GM19463 (cell line): ENCODE results near the gene BRPF1.
"Not testable (repeated sequence)": the region's sequence is repeated elsewhere in the genome, so short reads cannot be mapped to it uniquely, and the experiment has no call there.

Source experiments
- ATAC-seq: cut with Tn5 transposase; IDR thresholded peaks from one replicate; pipeline ENCODE4 v1.9.1; 2021; ENCODE audit warnings: mild to moderate bottlenecking, moderate library complexity; ENCODE audit not compliant: unreplicated experiment

BRPF1 gene

DNA sequence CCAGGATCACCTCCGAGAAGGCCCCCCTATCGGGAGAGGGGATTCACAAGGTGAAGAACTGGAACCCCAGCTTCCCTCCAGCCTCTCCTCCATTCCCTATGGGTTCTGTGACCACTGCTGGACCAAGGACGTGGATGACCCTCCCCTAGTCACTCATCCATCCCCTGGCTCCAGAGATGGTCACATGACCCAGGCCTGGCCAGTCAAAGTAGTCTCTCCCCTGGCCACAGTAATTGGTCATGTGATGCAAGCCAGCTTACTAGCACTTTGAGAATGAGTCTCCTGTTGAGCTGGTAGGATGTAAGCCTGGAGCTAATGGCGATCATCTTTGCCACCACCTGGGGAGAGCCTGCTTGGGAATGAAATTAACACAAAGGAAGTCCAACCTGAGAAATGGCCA lies 34.3 kb downstream of the BRPF1 start:
- ATAC-seq = no peak

DNA sequence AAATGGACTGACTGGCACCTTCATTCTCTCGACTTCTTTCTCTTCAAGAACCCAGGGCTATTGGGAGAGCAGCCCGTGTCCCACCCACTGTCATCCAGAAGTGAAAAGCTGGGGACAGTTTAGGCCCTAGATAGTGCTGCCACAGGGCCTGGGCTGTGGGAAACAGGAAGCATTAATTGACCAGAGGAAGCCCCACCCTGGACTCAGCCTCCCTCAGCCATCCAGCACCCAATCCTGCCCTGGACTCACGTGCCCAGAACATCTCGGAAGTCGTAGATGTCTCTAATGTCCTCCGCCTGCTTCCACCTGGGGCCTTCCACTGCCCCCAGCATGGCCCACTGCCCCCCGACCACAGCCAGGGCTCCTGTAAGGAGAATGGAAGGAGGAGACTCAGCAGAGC lies 35.9 kb downstream of the BRPF1 start:
- no peak for ATAC-seq

DNA sequence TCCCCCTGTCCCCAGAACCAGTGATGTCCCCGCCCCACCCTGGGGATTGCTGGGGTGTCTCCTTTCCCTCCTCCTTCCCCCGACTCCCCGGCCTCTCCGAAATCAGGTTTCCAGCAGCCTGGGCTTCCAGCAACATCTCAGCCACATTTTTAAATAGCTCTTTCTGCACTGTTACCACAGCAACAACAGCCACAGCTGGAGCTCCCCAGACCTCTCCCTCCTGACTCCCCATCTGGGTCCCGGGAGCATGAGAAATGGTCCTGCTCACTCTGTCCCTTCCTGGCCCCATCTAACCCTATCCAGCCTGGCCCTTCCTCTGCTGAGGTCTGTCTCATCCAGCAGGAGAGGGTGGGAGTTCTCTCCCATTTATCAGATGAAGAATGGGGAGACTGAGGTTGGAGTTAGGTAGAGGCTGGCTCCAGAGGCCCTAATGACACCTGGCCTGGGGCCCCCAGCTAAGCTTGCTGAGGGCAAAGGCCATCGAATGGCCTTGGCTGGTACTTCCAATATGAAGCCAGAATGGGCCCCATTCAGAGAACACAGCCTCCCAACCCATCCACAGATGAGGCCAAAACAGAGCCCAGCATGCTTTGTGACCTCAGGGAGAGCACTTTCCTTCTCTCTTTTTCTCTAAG lies 36.7 kb downstream of the BRPF1 start:
- no peak for ATAC-seq

DNA sequence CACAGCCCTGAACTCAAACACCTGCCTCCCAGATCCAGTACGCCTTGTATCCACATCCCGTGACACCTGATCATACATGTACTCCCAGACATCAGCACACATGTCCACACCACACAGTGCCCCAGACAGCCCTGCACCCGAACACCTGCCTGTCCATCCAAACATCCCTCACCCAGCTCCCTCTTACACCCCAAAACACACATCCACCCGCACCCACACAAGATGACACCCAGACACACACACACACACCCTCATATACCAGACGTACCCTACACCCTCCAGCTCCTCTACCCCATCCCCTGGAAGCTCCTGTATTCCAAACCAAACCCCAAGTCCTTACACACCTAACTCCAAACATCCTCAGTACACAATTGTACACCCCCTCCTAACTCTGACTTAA lies 37.5 kb downstream of the BRPF1 start:
- ATAC-seq = no peak

DNA sequence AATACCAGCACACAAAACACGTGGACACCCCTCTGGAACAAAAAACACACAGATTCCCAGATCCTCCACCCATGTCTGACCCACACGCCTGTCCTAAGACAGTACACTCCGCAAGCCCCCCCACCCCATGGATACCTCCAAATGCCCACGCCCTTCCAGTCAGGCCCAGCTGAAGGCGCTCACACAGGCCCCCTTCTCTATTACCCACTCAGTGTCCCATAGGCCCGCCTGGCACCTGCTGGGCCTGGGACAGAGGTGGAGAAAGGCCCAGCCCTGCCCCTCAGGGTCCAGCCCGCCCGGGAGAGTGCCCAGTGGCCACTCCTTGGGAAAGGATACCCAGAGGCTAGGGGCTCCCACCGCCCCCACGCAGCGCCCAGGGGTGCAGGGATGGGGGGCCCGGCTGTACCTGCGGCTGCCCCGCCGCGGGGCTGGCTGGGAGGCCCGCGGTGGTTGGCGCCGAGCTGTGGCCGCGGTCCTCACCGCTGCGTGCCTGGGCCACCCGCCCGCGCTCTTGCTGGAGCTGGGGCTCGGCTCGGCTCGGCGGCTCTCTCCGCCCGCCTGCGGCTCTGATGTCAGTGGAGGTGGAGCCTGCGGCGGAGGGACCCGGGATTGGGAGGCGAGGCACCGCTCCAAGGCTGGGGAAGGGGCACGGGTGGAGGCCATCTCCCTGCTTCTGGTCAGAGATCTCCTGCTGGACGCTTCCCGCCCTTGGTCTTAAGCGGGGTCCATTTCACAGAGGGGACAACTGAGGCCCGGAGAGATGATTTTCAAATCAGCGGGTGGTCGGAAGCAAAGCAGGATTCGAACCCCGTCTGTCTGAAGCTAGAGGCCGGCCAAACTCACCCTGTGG lies 38.1 kb downstream of the BRPF1 start, which contains the start of gene CAMK1:
Gene CAMK1 (minus strand): TSS at position 522 of the 850 bp plus-strand sequence. CDS start 2,198 bp downstream, outside the sequence.
- peak; percentile 63 for ATAC-seq

DNA sequence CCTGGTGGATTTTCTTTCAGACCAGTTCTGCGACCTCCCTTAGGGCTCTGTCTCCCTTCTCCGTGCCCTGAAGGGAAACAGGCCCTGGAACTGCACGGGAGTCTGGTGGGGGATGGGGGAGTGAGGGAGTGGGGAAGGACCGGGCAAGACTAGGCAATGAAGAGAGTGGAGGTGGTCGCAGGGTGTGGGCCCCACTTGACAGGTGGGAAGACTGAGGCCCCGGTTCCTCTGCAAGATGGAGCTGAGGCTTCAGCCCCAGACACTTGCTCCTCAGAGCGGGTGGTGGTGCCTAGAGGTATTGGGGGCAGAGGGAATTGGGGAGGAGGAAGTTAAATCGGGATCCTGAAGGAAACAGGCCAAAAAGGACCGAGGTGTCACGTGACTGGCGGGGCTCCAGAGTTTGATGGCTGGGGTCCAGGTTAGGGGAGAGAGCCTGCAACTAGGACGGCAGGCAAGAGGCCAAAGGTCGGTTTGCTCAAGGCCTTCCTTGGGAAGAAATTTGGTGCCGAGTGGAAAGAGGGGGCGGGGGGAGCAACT lies 38.8 kb downstream of the BRPF1 start:
- ATAC-seq = no peak

DNA sequence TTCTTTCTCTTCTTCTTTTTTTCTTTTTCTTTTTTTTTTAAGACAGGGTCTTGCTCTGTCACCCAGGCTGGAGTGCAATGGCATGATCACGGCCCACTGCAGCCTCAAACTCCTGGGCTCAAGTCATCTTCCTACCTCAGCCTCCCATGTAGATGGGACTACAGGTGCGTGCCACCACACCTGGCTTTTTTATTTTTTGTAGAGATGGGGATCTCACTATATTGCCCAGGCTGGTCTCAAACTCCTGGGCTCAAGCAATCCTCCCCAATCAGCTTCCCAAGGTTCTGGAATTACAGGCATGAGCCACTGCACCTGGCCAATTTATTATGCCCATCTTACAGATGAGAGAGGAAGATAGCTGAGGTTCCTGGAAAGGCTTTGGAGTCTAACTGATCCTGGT lies 39.5 kb downstream of the BRPF1 start:
- ATAC-seq = not testable (repeated sequence)

DNA sequence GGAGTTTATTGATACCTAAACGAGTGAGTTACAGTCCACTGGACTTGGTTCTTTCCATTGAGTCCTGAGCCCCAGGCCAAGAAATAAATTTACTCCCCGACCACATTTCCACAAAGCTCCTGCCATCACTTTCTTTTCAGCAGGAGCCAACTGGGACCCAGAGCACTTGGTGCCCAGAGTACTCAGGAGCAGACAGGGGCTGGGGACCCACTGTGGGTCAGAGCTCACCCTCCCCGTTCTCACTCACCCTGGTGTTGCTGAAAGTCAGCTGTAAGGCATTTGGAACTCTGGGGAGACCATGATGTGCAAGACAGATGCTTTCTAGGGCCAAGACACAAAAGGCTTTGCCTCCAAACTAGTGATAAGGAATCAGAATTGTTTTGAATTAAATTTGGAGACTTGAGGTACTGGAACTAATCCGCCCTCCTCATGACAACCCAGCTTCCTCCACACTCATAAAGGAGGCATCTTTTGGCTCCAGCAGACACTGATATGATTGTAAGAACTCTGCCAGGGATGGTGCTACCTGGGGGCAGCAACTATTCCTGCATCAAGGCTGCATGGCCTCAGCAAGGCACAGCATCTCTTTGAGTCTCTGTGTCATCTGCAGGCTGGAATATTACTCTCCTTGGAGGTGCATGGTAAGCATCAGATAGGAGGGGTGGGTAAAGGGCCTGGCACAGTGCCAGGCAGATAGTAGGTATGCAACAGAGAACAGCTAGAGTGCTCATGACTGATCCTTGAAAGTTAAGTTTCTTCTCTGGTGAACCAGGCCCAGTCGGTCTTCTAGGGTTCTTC lies 45.6 kb downstream of the BRPF1 start:
- no peak for ATAC-seq

DNA sequence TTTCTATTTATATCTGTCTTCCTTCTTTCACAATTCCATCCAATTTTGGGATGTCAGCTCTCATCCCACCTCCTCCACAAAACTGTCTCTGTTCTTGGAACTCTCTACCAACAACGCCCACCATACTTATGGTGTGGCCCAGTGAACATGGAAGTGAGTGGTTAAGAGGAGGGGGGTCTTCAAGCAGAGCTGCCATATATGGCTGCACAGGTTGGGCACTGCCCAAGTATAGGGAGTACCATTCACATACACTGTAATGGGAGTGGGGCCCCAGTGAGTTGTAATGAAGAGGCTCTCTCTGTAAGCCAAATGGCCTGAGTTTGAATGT lies 46.1 kb downstream of the BRPF1 start:
- no peak for ATAC-seq

DNA sequence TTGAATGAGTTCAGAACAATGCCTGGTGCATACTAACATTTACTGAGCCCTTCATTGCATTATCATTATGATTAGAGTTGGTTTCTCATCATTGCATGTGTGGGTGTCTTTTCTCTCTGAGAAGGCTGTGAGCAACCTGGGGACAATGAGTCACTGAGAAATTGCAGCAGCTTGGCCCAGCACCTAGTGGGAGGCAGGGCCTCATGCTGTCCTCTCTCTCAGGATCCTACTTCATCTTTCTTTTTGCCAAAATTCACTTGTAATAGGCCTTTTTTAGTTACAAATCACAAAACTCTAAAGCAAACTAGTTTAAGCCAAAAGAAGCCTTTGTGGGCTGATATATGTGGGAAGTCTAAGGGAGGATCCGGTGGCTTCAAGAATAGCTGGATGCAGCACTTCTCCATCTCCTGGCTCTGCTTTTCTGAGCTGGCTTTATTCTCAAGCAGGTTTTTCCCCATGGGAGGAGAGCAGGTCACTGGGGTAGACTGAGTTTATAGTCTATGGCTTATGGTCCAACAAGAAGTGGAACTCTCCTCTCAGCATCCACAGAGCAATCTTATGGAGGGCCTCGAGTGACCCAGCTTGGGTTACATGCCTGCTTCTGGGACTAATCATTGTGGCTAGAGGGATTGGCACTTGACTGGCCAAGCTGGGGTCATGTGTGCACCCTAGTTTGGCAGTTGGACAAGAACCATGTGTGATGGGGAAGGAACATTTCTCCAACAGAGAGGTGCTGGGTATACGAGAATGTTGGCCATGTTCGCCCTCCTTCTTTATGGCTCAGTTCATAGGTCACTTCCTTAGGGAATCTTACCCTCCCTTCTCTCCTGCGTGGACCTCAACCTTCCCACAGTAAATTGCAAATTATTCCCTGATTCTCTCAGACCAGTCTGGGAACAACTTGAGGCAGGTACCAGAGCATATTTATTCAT lies 46.9 kb downstream of the BRPF1 start:
- no peak for ATAC-seq

DNA sequence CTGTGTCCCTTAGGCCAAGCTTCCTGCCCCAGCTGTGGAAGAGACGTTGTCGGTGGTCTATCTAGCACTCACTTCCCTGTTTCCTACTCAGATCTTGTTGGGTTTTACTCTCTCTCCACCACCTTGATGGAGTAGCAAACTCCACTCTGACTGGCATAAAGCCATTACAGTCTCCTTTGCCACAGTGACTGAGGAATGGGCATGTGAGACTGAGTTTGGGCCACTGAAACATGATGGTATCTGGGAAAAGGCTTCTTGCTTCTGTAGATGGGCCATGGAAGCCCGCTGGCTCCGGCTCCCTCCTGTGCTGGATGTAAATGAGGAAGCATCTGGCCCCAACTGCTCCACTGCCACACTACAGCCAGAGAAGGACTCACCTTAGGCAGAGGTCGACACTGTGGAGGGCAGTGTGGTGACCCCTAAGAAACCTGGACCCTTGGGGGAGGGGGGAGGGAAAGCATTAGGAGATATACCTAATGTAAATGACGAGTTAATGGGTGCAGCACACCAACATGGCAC lies 47.6 kb downstream of the BRPF1 start:
- no peak for ATAC-seq

DNA sequence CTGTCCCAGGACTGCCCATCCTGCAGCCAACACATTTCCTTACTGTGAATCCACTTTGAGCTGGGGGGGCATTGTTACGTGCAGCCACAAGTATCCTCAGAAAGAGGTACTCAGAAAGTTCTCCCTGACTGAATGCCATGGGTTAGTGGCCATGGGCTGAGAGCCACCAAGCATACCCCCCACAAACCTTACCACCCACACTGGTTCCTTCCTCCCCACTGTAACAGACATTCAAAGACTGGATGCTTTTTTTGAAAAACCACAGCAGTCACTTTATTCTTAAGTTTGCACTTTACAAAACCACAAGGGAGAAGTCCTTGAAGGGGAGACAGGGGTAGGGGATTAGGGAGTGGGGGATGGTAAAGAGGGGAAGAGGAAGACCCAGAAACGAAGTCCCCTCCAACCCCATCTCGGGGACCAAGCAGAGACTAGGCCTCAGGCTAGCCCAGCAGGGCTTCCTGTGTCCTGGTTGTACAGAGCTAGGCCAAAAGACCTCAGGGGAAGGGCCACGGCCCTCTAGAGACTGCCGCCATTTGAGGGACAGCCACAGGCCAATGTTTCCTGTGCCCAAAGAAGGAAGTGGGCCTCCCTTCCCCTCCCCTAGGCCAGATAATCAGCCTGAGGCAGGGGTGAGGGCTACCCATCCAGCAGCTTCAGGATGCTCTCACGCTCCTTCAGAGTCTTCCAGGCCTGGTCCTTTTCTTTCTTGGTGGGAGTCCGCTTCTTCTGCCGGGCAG lies 48.4 kb downstream of the BRPF1 start:
- ATAC-seq = peak; percentile 61

DNA sequence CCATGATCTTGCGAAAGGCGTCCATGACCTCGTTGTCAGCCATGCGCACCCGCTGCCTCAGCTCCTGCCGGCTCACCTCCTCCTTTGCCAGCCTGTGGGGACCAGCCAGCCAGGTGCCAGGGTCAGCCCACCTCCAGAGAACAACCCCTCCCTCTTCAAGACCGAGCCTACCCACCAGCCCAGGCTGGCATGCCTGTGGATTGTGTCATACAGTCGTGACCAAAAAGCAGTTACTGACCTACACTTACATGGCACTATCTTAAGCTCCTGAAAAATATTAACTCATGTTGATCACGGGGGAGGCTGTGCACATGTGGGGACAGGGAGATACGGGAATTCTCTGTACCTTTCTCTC lies 48.9 kb downstream of the BRPF1 start:
- ATAC-seq = no peak

DNA sequence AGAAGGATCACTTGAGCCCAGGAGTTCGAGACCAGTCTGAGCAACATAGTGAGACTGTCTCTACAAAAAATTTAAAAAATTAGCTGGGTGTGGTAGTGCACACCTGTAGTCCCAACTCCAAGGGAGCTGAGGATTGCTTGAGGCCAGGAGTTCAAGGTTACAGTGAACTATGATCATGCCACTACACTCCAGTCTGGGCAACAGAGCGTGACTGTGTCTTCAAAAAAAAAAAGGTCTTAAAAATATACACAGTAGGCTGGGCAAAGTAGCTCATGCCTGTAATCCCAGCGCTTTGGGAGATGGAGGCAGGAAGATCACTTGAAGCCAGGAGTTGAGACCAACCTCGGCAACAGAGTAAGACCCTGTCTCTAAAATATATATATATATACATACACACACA lies 49.4 kb downstream of the BRPF1 start:
- no peak for ATAC-seq

DNA sequence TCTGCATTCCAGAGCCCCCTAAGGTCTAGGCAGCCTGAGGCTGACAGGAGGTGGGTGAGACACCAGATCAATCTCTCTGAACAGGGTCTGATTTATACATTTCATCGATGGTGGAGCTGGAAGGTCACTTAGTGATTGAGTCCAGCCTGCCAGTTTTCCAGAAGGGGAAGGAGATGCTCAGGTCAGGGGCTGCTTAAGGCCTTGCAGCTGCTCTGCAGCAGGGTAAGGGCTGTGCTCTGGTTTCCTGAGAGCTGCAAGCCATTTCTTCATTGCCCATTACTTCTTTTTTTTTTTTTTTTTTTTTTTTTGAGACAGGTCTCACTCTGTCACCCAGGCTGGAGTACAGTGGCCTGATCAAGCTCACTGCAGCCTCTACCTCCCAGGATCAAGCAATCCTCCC lies 50.0 kb downstream of the BRPF1 start:
- ATAC-seq = no peak

DNA sequence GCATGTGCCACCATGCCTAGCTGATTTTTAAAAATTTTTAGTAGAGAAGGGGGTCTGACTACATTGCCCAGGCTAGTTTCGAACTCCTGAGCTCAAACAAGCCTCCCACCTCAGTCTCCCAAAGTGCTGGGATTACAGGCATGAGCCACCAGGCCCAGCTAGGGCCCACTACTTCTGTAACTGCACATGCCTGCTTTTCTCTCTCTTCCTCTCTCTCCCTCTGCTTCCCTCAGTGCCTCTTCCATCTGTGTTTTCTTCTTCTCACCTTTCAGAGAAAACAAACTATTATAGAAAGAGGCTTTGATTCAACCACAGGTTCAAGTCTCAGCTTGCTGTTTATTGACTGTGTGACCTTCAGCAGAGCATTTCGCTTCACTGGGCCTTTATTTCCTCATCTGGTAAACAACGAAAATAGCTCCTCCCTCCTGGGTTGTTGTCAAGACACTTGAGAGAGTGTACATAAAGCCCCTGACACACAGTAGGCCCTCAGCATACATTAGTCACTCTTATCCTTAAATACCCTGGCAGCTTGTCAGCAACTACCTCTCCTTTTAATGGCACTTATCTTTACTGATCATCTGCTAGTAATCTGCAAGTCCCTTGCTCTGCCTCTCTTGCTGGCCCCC lies 50.6 kb downstream of the BRPF1 start:
- ATAC-seq = no peak

DNA sequence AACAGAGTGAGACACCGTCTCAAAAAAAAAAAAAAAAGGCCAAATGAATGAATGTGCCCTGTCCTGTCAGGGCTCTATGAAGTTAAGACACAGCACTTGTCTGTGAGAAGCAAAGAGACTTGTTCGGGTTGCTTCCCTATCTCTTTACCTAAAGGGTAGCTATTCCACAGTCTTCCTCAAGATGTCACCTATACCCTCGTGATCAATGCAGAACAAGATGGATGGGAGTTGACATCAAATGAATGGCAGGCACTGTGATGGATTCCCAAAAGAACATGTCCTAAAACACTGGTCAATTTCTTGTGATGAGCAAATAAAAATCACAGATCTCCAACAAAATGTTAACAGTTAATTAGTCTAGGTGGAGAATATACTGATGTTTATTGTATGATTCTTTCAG lies 51.2 kb downstream of the BRPF1 start:
- no peak for ATAC-seq

DNA sequence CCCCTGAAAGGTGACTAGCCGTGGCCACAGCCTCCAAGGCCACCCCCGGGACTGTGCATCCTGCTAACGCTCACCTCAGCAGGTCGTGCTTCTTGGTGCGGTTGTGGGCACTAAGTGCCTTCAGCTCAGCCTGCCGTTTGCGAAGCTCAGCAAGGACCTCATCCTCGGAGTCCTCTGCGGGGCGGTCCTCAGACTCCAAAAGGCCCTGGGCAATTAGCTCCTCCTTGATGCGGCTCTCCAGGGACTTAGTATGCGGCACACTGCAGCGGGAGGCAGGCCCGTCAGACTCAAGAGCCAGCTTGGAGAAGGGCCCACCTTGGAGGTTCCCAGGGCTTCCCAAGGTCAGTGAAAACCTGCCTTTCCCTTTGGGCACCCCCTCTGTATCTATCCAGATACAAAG lies 52.4 kb downstream of the BRPF1 start:
- ATAC-seq = no peak

DNA sequence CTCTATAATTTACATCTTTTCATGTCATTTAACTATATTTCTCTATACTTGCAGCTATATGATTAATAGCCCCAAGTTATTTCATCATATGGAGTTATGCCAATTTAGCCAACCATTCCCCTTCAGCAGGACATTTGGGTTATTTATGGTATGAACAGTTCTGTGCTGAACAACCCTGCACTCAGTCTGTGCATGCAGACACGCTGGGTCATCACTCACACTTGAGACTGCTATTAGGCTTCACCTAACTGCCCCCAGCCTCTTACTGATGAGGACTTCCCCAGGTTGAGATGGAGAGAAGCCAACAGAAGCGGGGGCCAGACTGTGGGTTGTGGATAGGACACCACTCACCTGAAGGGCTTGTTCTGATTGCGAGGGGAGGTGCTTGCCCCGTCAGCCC lies 53.4 kb downstream of the BRPF1 start:
- no peak for ATAC-seq
